NCI-H187 (cell line): ENCODE results near the gene SLIT1.
"Not testable (repeated sequence)": the region's sequence is repeated elsewhere in the genome, so short reads cannot be mapped to it uniquely, and the experiment has no call there.

ENCODE experiments used
- DNase-seq, 2 experiments: peaks; one replicate each; lab custom pipeline; 2025; lab: John Stamatoyannopoulos, UW

The SLIT1 gene

DNA sequence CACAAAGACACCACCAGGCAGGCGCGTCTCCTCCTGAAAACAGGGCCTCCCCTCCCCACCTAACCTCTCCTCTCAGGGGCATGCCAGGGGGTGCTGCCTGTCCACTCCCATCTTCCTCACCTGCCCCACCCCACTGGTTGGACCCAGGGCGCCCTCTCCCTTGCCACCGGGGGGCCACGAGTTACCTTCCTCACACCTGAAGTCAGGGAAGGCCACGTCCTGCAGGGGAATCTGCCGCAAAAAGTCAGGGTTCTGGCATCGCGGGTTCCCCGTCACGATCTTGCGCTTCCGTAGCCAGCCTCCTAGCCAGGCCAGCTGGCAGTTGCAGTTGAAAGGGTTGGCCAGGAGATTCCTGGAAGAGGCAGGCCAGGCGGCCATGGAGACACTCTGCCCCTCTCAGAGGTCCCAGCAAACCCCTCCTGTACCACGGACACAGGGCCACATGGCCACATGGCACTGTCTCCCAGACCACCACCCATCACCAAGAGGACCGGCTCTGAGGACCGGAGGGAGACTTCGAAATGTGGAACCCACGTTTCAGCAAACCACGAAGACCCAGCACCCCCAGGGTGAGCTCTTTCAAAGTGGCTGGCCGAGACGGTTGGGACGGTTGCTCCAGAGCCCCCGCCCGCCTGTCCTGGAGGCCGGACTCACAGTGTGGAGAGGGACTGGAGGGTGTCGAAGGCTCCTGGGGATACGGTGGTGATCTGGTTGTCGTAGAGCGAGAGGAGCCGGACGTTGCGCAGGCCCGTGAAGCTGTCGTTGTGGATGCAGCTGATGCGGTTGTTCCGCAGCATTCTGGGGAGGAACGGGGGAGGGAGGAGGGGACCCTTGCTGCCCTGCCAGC is 142.8 kb downstream of the SLIT1 start:
- DNase-seq = no peak

DNA sequence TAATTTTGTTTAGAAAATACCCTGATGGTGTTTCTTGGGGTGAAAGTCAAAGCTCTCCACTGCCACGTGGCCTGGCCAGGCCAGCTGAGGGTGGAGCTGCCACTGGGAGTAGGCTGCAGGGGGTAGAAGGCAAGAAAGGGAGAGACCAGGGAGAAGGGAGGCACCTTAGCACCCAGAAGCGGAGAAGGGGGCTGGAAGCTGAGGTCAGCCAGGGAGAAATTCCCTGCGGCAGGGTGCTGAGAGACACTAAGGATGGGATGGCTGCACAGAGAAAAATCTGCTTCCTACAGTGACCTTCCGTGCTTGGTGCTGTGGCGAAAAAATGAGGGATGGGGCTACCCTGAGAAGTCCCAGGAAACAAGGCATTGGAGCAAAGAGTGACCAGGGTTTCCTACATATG is 143.7 kb downstream of the SLIT1 start:
- no peak for DNase-seq

DNA sequence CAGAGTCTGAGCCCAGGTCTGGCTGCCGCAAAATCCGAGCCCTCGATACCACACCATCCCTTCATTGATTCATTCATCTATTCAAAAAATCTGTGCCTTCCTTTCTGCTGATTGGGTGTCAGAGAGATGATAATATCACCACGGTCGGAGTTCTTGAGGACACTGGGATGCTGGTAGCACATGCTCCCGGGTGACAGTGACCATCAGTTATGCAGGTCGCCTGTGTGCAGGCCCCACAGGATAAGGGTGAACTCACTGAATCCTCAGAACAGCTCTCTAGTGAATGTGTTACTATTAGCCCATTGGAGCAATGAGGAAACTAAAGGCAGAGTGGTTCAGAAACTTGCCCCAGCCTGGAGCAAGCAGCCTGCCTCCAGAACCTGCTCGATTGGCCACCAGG is 145.1 kb downstream of the SLIT1 start:
- DNase-seq = no peak

DNA sequence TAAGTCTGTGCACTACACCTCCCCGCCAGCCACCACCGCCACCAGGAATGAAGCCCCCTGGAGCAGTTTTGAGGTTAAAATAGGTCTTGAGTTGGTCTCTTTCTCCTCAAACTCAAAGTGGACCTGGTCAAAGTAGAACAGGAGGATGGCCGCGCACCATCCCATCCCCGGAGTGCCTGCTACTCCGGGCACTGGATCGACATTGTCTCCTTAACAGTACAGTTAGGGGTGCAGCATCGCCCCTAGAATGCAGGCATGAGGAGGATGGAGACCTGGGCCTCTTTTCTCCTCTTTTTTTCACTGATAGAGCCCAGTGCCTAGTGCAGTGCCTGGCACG is 145.5 kb downstream of the SLIT1 start:
- no peak for DNase-seq

DNA sequence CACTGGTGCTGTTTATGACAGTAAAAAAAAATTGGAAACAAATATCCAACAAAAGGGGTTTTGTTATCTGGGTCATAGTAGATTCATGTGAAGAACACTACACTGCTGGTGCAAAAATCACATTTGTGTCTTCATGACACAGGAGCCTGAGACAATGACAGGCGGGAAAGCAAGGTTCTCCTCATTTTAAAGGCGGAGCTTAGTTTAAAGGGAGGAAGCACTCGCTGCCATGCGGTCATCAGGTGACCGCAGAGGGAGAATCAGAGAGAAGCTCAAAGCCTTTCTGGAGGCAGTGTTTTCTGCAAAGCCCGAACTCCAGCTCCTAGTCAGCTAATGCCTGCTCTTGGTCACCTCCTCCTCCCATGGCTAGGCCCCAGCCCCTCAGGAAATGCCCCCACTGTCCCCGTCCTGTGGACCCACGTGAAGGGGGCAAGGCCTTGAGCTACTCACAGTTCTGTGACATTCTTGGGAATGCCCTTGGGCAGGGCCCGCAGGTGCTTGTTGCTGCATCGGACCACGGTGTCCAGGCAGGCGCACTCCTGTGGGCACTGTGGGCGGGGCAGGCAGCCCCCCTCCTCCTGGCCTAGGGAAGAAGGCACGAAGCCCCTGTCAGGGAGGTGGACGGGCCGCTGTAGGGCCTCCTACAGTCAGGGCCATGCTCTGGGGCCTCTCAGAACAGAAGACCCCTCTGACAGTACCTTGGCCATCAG is 146.1 kb downstream of the SLIT1 start:
- DNase-seq = no peak

DNA sequence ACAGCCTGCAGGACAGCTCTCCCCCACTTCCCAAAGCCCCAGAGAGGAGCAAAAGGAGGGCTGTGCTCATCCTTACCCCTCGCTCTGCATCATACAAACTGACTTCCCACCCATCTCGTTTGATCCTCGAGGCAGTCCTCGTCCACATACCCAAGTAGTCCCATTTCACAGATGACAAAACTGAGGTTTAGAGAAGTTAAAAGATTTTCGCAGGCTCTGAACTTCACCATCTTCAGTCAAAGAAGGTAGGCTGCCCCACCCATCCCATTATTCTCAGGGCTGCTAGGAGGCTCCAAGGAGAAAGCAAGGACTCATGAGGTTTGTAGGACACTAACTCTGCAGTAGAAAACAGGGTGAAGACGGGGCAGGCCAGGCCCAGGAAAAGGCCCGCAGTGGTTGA is 147.1 kb downstream of the SLIT1 start:
- DNase-seq = no peak

DNA sequence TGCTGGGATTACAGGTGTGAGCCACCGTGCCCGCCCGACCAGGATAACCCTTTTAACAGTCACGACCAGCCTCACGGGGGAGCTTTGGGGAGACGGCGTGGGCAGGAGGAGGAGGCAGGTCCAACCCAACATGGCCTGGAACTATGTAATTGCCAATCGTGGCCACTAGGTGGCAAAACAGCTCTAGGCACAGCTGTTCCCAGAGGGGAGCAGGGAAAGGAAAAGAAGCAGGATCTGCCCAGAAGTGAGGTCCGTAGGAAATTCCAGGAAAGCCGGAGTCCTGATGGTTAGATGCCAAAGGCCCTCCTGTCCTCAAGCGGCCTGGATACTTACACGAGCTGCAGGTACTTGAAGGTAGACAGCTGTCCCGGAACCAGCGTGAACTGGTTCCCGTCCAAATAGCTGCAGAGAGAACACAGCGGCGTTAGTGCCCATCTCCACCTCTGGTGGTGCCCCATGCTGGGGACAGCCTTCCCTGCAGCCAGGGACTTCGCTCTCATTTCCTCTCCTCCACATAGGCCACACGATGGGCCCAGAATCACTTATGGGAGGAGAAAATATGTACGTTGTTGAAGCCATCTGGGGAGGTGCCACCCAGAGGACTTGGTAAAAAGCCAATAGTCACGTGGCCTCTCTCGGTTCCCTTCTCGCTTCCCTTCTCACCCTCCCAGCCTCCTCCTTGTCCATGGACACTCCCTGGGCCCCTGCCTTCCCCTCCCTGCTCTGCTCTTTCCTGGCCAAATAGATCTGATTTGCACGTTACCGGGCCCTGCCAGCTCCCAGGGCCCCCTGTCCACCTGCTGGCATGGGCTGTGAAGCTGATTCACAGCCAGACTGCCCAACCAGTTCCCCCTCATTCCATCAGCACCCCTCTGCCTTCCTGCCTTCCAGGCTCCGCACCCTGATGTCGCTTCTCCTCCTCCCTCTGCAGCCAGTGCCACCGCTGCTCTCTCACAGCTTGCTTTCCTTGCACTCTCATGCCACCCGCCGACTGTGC is 148.1 kb downstream of the SLIT1 start:
- DNase-seq = peak; percentile 17 to 18

DNA sequence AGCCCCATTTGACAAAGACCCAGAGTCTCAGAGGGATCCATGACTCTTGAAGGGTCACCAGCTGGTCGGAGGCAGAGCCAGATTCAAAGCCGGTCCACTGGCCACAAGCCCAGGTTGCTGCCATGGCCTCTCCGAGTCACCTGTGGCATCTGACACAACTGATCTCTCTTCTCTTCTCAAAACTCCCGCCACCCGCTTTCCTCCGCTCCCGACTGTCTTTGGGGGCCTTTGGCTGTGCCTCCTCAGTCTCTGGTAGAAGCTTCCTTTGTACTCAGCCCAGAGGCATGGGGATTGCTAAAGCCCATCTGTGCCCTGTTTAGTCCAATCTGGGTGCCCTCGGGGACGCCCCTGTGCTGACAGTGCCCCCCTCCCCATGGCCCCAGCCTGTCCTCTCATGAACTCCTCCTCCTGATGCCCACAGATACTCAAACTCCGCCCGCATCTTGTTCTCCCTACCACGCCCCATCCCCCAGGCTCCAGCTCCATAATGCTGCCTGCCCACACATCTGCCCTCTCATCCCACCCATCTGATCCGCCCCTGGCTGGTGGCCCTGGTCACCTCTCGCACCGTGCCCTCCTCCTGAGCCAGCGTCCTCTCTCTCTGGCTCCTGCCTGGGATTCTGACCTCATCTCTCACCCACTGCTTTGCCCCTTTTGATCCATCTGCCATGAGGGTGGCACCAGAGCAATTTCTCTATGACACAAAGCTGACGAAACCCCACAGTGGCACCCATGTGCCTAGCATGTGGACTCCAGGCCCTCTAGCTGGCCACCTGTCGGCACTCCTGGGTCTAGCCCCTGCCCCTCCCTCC is 150.6 kb downstream of the SLIT1 start:
- no peak for DNase-seq

DNA sequence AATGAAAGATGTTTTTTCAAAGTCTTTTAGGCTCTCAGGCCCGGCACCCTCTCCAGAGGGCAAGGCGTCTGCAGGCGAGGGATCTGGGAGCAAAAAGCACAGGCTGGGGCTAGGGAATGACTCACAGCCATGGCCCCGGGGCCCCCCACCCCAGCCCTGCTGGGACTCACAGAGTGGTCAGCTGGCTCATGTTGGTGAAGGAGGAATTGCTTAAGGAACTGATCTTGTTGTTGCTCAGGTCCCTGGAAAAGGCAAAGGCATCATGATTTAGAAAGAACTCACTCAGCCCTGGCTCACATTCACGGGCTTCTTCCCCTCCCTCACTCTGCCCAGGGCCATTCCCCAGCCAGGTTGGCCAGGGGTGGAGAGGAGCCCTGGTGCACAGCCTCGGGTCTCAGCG is 151.5 kb downstream of the SLIT1 start:
- no peak for DNase-seq

DNA sequence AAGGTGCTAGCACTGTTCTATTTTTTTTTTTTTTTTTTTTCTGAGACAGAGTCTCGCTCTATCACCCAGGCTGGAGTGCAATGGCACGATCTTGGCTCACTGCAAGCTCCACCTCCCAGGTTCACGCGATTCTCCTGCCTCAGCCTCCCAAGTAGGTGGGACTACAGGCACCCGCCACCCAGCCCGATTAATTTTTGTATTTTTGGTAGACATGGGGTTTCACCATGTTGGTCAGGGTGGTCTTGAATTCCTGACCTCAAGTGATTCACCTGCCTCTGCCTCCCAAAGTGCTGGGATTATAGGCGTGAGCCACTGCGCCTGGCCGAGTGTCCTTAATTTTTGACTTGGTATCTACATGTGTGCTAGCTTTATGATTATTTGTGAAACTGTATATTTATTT is 151.9 kb downstream of the SLIT1 start:
- not testable (repeated sequence) for DNase-seq

DNA sequence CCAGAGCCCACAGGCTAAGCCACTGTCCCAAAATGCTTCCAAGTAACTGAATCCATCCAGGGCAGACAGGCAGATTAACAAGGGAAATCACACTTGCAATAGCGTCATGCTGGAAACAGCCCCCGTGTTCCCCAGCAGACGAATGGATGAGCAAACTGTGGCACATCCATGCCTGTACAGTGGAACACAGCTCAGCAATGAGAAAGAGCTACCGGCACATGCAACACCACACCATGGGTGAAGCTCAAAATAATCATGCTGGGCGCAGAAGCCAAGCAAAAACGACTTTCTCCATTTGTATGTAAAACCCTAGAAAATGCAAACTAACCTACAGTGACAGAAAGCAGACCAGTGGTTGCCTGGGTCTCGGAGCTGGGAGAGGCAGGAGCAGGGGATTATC is 153.1 kb downstream of the SLIT1 start:
- DNase-seq = no peak

DNA sequence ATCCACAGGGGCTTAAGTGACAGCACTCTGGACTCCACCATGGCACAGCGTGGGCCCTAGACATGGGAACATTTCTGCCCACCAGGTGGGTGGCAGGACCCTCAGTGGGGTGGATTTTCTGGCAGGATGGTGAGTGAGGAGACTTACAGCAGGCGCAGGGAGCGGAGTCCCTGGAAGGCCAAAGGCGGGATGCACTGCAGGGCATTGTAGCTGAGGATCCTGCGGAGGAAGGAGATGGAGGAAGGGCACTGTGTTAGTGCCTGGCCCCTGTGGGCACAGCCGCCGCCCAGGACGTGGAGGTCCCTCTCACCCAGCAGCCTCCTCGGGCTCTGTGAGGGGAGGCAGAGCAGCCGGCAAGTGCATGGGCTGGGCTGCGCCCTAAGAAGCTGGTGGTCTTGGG is 154.3 kb downstream of the SLIT1 start:
- DNase-seq = no peak

DNA sequence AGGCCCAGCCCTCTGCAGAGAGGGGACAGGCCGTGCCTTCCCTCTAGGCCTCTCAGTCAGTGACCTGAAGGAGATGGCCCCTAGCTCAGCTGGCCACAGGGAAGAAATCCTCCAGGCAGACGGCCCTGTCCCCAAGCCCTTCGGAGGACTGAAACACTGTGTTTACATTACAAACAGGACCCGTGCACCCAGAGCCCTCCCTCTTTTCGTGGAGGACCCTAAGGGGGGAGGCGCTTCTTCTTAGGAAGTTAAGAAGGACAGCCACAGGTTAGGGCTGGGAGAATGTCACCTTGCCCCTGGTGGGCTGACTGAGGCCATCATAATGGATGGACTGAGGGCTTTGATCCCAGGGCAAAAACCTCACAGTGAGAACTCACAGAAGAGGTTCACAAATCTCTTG is 154.9 kb downstream of the SLIT1 start:
- no peak for DNase-seq

DNA sequence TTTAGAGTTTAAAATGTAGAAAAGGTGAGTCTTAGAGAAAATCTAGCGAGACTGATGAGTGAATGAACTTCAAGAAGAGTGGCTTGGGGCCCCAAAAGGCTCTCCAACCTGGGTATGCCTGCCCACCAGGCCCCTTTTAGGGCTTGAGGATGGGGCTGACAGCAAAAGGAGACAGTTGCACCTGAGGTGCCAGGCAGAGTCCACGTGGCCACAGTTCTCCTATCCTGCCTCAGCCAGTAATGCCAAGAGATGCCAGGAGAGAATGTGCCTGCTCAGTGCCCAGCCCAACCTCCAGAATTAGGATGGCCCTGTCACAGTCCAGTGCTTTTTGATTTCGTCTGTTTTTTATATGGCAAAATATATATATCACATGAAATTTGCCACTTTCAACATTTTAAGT is 156.5 kb downstream of the SLIT1 start:
- DNase-seq = no peak

DNA sequence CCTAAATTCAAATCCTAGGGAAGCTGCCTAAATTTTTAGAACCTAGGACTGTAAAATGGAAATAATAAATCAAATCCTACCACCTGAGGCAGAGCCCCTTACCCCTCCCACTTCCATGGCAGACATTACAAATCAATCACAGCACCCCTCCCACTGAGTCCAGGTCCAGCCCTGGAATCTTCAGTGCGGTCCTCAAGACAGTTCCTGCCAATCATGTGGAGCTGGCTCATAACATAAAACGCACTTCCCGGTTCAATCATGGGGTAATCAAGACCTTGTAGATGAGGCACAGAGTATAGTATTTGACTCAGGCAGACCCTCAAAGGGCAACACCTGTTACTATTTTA is 157.0 kb downstream of the SLIT1 start:
- DNase-seq = no peak

DNA sequence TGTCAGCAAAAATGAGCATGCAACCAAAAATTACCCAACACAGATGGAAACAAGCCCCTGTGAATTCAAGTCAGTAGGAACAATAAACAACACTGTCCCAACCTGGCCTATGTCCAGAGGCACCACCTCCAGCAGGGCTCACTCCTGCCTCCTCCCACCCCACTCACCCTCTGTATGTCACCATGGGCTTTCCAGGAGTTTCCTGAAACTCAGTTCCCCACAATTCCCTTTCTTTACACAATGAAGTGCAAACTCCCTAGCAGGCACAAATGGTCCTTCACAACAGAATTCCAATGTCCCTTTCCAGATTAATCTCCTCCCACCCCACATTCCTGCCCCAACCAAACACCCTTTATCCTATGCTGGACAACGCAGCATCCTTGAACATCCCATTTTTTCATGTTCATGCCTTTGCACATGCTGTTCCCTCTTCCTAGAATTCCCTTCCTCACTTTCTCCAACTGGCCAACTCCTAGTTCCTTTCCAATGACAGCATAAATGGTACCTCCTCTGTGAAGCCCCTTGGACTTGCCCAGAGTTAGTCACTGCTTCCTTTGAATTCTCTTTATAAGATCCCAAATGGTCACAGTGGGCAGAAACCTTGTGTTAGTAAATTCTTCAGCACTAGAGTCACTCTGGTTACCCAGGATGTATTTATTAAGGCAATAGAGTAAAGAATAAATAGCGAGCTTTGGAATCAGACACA is 157.5 kb downstream of the SLIT1 start:
- DNase-seq = no peak

DNA sequence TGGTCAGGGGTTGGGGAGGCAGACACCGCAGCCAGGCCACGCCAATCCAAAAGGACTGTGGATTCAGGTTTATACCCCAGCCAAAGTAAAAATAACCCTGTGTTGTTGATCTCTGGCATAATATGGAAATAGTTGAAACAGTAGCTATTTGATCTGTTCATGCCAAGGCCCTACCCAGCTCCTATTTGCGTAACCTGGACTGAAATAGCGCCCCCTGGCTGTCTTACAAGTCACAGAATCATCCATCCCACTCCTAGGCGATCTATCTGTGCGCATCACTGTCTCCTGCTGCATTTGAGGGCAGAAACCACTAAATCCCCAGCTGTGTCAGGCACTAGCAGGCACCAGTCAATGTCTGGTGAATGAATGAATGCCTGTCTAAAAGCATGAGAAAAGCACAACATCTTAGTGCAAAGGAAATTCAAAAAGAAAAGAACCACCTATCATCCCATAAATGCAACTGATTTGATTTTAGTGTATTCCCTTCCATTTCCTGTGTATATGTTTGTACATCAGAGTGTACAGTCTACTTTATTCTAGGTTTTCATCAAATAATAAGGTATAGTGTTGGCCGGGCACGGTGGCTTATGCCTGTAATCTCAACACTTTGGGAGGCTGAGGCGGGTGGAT is 160.0 kb downstream of the SLIT1 start:
- no peak for DNase-seq

DNA sequence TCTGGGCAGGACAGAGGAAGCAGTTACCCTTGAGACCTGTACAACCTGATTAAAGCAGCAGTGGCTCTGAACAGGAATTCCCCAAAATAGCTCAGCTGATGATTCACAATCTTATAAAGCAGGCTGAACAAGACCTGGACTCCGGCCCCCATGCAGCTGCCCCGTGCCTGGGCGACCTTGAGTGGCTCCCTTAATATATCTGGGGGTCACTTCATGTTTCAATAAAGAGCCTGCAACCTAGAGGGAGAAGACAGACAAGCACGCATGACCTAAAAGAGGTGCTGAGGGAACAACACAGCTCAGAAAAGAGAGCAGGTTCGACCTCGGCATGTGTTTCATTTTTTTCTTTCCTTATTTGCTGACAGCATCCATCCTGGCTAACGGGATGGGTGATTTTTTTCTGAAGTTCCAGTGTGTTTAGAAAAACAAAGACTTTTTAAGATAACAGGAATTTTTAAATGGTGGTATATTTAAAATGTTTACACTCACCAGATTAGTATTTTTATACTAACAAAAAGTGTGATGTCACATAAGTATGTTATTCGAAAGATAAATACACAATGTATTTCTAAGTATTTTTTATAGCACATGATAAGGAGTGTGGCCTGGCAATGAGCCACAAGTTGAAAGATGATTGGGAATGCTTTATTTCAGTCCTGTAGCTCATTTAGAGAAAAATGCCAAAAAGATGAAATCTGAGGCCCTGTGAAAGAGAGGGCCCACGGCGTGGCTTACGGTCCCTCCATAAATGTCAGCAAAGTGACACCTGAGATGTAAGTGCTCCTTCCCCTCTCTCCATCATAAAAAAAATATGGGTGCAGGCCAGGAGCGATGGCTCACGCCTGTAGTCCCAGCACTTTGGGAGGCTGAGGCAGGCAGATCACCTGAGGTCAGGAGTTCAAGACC is 161.3 kb downstream of the SLIT1 start:
- DNase-seq = no peak

DNA sequence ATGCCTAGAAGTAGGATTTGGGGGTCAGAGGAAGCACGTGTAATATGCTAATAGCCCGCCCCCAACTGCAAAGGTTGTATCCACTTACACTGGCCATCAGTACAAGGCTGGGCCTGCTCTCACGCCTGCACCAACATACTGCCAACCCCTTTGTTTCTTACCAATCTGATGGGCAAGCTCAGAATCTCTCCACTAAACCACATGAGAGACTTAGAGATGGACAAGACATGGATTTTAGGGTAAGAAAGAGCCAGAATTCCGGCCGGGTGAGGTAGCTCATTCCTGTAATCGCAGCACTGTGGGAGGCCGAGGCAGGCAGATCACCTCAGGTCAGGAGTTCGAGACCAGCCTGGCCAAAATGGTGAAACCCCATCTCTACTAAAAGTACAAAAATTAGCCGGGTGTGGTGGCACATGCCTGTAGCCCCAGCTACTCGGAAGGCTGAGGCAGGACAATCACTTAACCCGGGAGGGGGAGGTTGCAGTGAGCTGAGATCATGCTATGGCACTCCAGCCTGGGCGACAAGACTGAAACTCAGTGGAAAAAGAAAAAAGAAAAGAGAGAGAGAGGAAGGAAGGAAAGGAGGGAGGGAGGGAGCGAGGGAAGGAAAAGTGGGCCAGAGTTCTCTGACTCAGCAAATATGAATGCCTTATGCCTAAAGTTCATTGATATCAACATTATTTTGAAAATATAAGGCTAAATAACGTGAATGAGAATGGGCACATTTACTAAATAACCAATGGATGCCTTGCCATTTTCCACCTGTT is 162.2 kb downstream of the SLIT1 start:
- no peak for DNase-seq
